ENCODE data around the gene PREPL. TPM values are rescaled to one million over a fixed set of nuclear protein-coding genes. Genes with fewer than 3 reads are reported as not detected.

The PREPL gene
- total RNA-seq, 1 donor from 2014 or later = 38.4 TPM

DNA sequence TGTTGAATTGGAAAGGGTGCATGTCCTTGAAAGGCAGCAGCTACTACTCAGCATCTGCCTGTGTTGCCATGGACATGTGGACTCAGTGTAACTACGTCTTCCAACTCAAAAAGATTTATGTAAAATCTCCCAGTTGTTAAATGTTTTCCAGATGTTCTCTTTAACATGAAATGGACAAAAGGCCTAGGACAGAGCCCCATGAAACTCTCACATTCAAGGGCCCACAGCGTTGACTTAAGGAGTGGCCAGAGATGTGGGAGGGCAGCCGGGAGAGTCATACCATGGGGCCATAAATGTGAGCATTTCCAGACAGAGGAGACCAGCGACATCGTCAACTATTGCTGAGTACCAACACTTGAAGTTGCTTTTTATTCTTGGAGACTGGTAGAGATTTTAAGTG is 76.1 kb downstream of the PREPL start:
- no peak overlapping the region for H3K27ac Mint-ChIP-seq (ENCODE audit: unreplicated experiment)
- no peaks in the 10 kb centered on the region for H3K9me3 Mint-ChIP-seq (ENCODE audit: unreplicated experiment)
- peaks cover 2% of the 10 kb centered on the region for H3K27me3 Mint-ChIP-seq (ENCODE audit: unreplicated experiment)
- TF ChIP-seq, protein P1, sequence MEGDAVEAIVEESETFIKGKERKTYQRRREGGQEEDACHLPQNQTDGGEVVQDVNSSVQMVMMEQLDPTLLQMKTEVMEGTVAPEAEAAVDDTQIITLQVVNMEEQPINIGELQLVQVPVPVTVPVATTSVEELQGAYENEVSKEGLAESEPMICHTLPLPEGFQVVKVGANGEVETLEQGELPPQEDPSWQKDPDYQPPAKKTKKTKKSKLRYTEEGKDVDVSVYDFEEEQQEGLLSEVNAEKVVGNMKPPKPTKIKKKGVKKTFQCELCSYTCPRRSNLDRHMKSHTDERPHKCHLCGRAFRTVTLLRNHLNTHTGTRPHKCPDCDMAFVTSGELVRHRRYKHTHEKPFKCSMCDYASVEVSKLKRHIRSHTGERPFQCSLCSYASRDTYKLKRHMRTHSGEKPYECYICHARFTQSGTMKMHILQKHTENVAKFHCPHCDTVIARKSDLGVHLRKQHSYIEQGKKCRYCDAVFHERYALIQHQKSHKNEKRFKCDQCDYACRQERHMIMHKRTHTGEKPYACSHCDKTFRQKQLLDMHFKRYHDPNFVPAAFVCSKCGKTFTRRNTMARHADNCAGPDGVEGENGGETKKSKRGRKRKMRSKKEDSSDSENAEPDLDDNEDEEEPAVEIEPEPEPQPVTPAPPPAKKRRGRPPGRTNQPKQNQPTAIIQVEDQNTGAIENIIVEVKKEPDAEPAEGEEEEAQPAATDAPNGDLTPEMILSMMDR (IDR thresholded peaks at IDR 0.05; ENCODE audit: partially characterized antibody, unreplicated experiment) = no peak
- no peaks in the 10 kb centered on the region for H3K4me1 Mint-ChIP-seq (ENCODE audit: low read depth, unreplicated experiment)
- H3K4me3 Mint-ChIP-seq (ENCODE audit: unreplicated experiment) = no peak overlapping the region
- no peaks in the 10 kb centered on the region for H3K36me3 Mint-ChIP-seq (ENCODE audit: unreplicated experiment)
- DNase-seq = no peak

DNA sequence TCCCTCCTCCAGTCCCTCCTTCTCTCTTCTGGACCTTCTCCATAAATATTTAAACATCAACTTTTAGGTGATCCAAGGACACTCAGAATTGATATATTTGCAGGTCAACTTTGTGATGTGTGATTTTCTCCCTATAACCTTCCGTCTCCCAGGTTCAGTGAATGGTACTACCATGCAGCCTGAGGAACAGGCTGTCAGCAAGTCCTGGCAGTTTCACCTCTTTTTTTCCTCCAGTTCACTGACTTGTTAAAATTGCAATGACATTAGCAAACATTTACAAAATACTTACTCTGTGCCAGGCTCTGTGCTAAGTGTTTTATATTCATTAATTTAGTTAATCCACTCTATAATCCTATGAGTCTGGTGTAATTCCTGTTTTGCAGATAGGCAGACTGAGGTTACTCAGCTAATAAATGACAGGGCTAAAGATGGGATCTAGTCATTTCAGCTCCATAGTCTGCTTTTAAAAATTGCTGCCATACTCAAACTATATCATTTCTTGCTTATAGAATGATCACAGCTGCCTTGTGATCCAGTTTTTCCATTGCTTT is 78.1 kb downstream of the PREPL start:
- TF ChIP-seq, protein P1 (IDR thresholded peaks at IDR 0.05; ENCODE audit: partially characterized antibody, unreplicated experiment) = no peak
- no peak for DNase-seq
- Mint-ChIP-seq H3K4me1 (ENCODE audit: low read depth, unreplicated experiment) (no peaks in the 10 kb centered on the region), H3K27me3 (ENCODE audit: unreplicated experiment) (peaks cover 2% of the 10 kb centered on the region), H3K27ac (ENCODE audit: unreplicated experiment) (no peak overlapping the region), H3K9me3 (ENCODE audit: unreplicated experiment) (no peaks in the 10 kb centered on the region), H3K4me3 (ENCODE audit: unreplicated experiment) (no peak overlapping the region), H3K36me3 (ENCODE audit: unreplicated experiment) (no peaks in the 10 kb centered on the region)

DNA sequence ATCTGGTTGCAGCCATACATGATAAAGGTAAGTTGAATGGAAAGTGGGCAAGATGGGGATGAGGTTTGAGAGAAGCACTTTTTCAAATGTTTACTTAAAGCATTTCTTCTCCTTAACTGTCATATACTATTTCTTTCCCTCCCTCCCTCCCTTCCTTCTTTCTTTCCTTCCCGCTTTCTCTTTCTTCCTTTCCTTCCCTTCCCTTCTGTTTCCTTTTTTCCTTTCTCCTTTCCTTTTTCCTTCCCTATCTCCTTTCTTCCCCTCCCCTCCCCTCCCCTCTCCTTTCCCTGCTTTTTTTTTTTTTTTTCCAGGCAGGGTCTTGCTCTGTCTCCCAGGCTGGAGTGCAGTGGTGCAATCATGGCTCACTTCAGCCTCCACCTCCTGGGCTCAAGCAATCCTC is 80.4 kb downstream of the PREPL start:
- TF ChIP-seq, protein P1 (IDR thresholded peaks at IDR 0.05; ENCODE audit: partially characterized antibody, unreplicated experiment) = no peak
- H3K4me3 Mint-ChIP-seq (ENCODE audit: unreplicated experiment) = no peak overlapping the region
- no peaks in the 10 kb centered on the region for H3K4me1 Mint-ChIP-seq (ENCODE audit: low read depth, unreplicated experiment)
- no peaks in the 10 kb centered on the region for H3K36me3 Mint-ChIP-seq (ENCODE audit: unreplicated experiment)
- no peak overlapping the region for H3K27ac Mint-ChIP-seq (ENCODE audit: unreplicated experiment)
- no peaks in the 10 kb centered on the region for H3K27me3 Mint-ChIP-seq (ENCODE audit: unreplicated experiment)
- DNase-seq = no peak
- no peaks in the 10 kb centered on the region for H3K9me3 Mint-ChIP-seq (ENCODE audit: unreplicated experiment)

DNA sequence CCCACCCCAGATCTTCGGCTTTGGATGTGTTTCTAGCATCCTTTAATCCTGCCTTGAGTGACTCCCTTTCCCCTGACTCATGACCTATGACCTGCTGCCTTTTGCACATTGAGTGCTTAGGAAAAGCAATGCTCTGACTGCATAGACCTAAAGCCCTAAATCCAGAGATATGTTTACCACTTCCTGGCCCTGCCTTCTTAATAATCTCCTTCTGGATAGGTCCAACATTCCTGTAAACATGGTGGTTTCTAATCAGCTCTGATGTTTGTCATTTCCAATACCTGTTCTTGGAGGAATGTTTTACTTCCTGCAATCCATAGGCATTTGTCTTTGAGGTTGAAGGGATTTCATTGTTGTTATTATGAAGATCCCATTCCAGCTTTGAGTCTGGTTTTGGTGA is 83.8 kb downstream of the PREPL start:
- TF ChIP-seq, protein P1 (IDR thresholded peaks at IDR 0.05; ENCODE audit: partially characterized antibody, unreplicated experiment) = no peak
- Mint-ChIP-seq H3K27me3 (ENCODE audit: unreplicated experiment) (no peaks in the 10 kb centered on the region), H3K9me3 (ENCODE audit: unreplicated experiment) (no peaks in the 10 kb centered on the region), H3K4me1 (ENCODE audit: low read depth, unreplicated experiment) (no peaks in the 10 kb centered on the region), H3K4me3 (ENCODE audit: unreplicated experiment) (no peak overlapping the region), H3K27ac (ENCODE audit: unreplicated experiment) (no peak overlapping the region), H3K36me3 (ENCODE audit: unreplicated experiment) (no peaks in the 10 kb centered on the region)
- DNase-seq = no peak

DNA sequence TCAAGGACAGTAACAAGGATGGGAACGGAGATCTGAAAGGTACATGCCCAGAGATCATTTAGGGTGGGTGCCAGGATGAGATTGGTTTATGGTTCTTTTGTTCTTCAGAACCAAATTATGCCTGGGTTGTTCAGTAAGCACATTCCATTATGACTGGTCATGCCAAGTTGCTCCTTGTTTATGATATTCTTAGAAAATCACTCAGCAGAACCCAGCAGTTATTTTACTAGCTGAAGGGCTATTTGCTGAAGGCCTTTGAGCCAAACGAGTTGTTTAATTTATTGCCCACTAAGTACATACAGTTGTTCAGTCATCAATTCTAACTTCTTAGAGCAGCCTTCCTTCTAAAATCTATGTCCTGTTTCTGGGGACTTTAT is 85.4 kb downstream of the PREPL start:
- Mint-ChIP-seq H3K27me3 (ENCODE audit: unreplicated experiment) (no peaks in the 10 kb centered on the region), H3K4me1 (ENCODE audit: low read depth, unreplicated experiment) (no peaks in the 10 kb centered on the region), H3K27ac (ENCODE audit: unreplicated experiment) (no peak overlapping the region), H3K4me3 (ENCODE audit: unreplicated experiment) (no peak overlapping the region), H3K36me3 (ENCODE audit: unreplicated experiment) (no peaks in the 10 kb centered on the region), H3K9me3 (ENCODE audit: unreplicated experiment) (no peaks in the 10 kb centered on the region)
- TF ChIP-seq, protein P1 (IDR thresholded peaks at IDR 0.05; ENCODE audit: partially characterized antibody, unreplicated experiment) = no peak
- no peak for DNase-seq
